ENCODE results near the gene CHERP.
"Not testable (repeated sequence)": the region's sequence is repeated elsewhere in the genome, so short reads cannot be mapped to it uniquely, and the experiment has no call there.

CHERP gene

GRCh38 chr19:16561382-16561781 lies 19.1 kb upstream of the CHERP start:
- no peak overlapping the region for H3K4me3 ChIP-seq (ENCODE audit: severe bottlenecking)
- no peaks in the 10 kb centered on the region for H3K9me3 ChIP-seq (ENCODE audit: severe bottlenecking)
- H3K27me3 ChIP-seq (ENCODE audit: insufficient read depth, poor library complexity, severe bottlenecking): no peaks in the 10 kb centered on the region
- peaks cover 75% of the 10 kb centered on the region for H3K36me3 ChIP-seq (ENCODE audit: low read depth)
- TF ChIP-seq CTCF (IDR thresholded peaks at IDR 0.05; ENCODE audit: poor library complexity, severe bottlenecking): no peak
- no peaks in the 10 kb centered on the region for H3K4me1 ChIP-seq (ENCODE audit: insufficient read depth, poor library complexity, severe bottlenecking)
- H3K27ac ChIP-seq (ENCODE audit: poor library complexity, severe bottlenecking): no peak overlapping the region
- no peak for ATAC-seq (ENCODE audit: low read depth)
- no peak for DNase-seq (ENCODE audit: low spot score)

GRCh38 chr19:16559780-16560276 lies 17.6 kb upstream of the CHERP start:
- ATAC-seq (ENCODE audit: low read depth): no peak
- Histone ChIP-seq H3K4me3 (ENCODE audit: severe bottlenecking) (no peak overlapping the region), H3K36me3 (ENCODE audit: low read depth) (peaks cover 73% of the 10 kb centered on the region), H3K9me3 (ENCODE audit: severe bottlenecking) (no peaks in the 10 kb centered on the region), H3K4me1 (ENCODE audit: insufficient read depth, poor library complexity, severe bottlenecking) (no peaks in the 10 kb centered on the region), H3K27ac (ENCODE audit: poor library complexity, severe bottlenecking) (no peak overlapping the region), H3K27me3 (ENCODE audit: insufficient read depth, poor library complexity, severe bottlenecking) (no peaks in the 10 kb centered on the region)
- TF ChIP-seq CTCF (IDR thresholded peaks at IDR 0.05; ENCODE audit: poor library complexity, severe bottlenecking): no peak
- DNase-seq (ENCODE audit: low spot score): no peak

DNA sequence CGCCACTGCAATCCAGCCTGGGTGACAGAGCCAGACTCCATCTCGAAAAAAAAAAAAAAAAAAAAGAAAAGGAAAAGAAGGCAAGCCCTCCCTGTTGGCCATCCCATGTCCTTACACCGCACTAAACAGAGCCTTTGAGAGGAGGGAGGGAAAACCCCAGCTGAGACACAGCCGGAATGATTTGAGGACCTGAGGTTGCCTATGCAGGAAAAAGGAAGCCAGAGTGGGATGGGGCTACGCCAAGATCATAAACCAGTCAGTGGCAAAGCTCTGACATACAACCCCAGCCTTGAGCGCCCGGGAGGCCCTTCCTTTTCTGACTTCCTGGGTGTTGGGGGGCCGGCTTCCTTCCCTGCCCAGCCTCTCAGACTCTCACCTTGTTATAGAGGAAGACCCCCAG lies 12.5 kb upstream of the CHERP start:
- H3K27ac ChIP-seq (ENCODE audit: poor library complexity, severe bottlenecking): no peak overlapping the region
- peaks cover 48% of the 10 kb centered on the region for H3K36me3 ChIP-seq (ENCODE audit: low read depth)

DNA sequence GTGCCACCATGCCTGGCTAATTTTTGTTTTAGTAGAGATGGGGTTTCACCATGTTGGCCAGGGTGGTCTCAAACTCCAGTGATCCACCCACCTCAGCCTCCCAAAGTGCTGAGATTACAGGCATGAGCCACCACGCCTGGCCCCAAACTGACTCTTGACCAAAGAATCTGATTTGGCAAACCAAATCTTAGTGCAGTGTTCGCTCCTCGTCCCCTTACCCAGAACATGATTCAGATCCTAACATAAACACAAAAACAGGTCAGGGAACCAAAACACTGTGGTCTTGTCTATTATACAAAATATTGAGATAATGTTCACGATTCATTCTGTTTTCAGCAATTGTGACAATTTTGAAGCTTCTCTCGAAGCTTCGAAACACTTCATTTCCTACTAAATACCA lies 9.7 kb upstream of the CHERP start:
- peaks cover 36% of the 10 kb centered on the region for H3K36me3 ChIP-seq (ENCODE audit: low read depth)

More for the DNA sequence above, 12.5 kb upstream of the CHERP start:
- no peak for DNase-seq (ENCODE audit: low spot score)
- Histone ChIP-seq H3K4me3 (ENCODE audit: severe bottlenecking) (no peak overlapping the region), H3K9me3 (ENCODE audit: severe bottlenecking) (no peaks in the 10 kb centered on the region), H3K4me1 (ENCODE audit: insufficient read depth, poor library complexity, severe bottlenecking) (no peaks in the 10 kb centered on the region), H3K27me3 (ENCODE audit: insufficient read depth, poor library complexity, severe bottlenecking) (no peaks in the 10 kb centered on the region)
- no peak for ATAC-seq (ENCODE audit: low read depth)
- TF ChIP-seq CTCF (IDR thresholded peaks at IDR 0.05; ENCODE audit: poor library complexity, severe bottlenecking): no peak

GRCh38 chr19:16548956-16549355 lies 6.7 kb upstream of the CHERP start:
- ATAC-seq (ENCODE audit: low read depth) (peak; percentile 85), DNase-seq (ENCODE audit: low spot score) (no peak)
- no peaks in the 10 kb centered on the region for H3K9me3 ChIP-seq (ENCODE audit: severe bottlenecking)
- TF ChIP-seq CTCF (IDR thresholded peaks at IDR 0.05; ENCODE audit: poor library complexity, severe bottlenecking): no peak
- peaks cover 20% of the 10 kb centered on the region for H3K36me3 ChIP-seq (ENCODE audit: low read depth)
- H3K4me1 ChIP-seq (ENCODE audit: insufficient read depth, poor library complexity, severe bottlenecking): peaks cover 4% of the 10 kb centered on the region
- no peaks in the 10 kb centered on the region for H3K27me3 ChIP-seq (ENCODE audit: insufficient read depth, poor library complexity, severe bottlenecking)
- H3K27ac ChIP-seq (ENCODE audit: poor library complexity, severe bottlenecking): peak overlapping the region; percentile 39
- no peak overlapping the region for H3K4me3 ChIP-seq (ENCODE audit: severe bottlenecking)

More for the DNA sequence above, 9.7 kb upstream of the CHERP start:
- H3K27ac ChIP-seq (ENCODE audit: poor library complexity, severe bottlenecking); H3K9me3 ChIP-seq (ENCODE audit: severe bottlenecking); ATAC-seq (ENCODE audit: low read depth); DNase-seq (ENCODE audit: low spot score); H3K27me3 ChIP-seq (ENCODE audit: insufficient read depth, poor library complexity, severe bottlenecking); H3K4me3 ChIP-seq (ENCODE audit: severe bottlenecking); H3K4me1 ChIP-seq (ENCODE audit: insufficient read depth, poor library complexity, severe bottlenecking): not testable (repeated sequence)

Data from RWPE2 (cell line).